ENCODE results near the gene TRIM41. TPM values are rescaled to one million over a fixed set of nuclear protein-coding genes. Genes with fewer than 3 reads are reported as not detected.

Gene TRIM41
- total and polyA plus RNA-seq, 9 of the 15 experiments (the other 6 are each of a cell fraction or from before 2014, with no cell fraction given) = 1.8 to 47.6 (median 20.9) TPM

DNA sequence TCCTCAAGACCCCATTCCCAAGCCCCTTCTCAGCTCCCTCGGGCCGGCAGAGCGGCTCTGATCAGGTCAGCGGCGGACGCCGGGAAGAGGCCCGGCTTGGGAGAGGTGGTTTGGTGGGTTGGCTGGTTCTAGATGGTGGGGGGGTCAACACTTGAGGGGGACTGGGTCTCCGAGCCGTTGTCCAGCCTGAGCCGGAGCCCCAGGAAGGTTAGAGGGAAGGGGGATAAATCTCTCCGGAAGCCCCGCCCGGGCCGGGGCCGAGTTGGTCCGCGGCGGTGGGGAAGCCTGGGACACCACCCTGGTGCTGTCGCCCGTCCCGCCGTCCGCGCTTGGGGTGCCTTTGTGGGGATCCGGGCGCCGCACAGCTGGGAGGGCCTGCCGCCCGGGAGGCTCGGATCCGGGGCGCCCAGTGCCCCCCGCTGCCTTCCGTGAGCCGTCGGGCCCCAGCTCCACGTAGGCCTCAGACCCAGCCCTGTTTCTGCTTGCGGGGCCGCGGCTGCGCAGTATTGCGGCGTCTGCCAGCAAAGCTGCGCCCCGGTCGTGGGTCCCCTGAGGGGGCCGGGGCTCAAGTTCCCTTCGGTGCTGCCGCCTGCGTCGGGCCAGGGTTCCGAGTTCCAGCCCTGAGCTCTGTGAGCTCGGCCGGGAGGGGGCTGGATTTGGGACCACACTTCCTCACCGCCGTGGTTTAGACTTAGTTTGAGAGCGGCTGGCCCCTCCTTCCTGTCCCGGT lies 38.4 kb downstream of the TRIM41 start (continued):
- TF ChIP-seq, protein P1, sequence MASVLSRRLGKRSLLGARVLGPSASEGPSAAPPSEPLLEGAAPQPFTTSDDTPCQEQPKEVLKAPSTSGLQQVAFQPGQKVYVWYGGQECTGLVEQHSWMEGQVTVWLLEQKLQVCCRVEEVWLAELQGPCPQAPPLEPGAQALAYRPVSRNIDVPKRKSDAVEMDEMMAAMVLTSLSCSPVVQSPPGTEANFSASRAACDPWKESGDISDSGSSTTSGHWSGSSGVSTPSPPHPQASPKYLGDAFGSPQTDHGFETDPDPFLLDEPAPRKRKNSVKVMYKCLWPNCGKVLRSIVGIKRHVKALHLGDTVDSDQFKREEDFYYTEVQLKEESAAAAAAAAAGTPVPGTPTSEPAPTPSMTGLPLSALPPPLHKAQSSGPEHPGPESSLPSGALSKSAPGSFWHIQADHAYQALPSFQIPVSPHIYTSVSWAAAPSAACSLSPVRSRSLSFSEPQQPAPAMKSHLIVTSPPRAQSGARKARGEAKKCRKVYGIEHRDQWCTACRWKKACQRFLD (CRISPR knock-in tag; IDR thresholded peaks at IDR 0.05) = 0 out of 2 replicates have a peak, but pooled peaks have one; percentile 17
- TF ChIP-seq SIN3A (IDR thresholded peaks at IDR 0.05; ENCODE audit: borderline replicate concordance in 2 of 2, control insufficient read depth in 1 of 2, low read depth in 2 of 2, low read length in 2 of 2) = 0 out of 4 replicates have a peak, but pooled peaks of 1 of the 2 experiments have one; percentile 9
- TF ChIP-seq NEUROD1 (IDR thresholded peaks at IDR 0.05; ENCODE audit: borderline replicate concordance, low read depth, low read length, partially characterized antibody) = no peak
- TF ChIP-seq PTBP1 (IDR thresholded peaks at IDR 0.05; ENCODE audit: low read depth, low read length) = no peak
- no peak for TF ChIP-seq ATF1 (CRISPR knock-in tag; IDR thresholded peaks at IDR 0.05)
- peak; percentile 94 for TF ChIP-seq ATF1 (tag; IDR thresholded peaks at IDR 0.05)
- TF ChIP-seq HOXB6 (CRISPR knock-in tag; IDR thresholded peaks at IDR 0.05; ENCODE audit: borderline replicate concordance) = no peak
- TF ChIP-seq, protein P2, sequence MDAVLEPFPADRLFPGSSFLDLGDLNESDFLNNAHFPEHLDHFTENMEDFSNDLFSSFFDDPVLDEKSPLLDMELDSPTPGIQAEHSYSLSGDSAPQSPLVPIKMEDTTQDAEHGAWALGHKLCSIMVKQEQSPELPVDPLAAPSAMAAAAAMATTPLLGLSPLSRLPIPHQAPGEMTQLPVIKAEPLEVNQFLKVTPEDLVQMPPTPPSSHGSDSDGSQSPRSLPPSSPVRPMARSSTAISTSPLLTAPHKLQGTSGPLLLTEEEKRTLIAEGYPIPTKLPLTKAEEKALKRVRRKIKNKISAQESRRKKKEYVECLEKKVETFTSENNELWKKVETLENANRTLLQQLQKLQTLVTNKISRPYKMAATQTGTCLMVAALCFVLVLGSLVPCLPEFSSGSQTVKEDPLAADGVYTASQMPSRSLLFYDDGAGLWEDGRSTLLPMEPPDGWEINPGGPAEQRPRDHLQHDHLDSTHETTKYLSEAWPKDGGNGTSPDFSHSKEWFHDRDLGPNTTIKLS (IDR thresholded peaks at IDR 0.05; ENCODE audit: borderline replicate concordance, low read depth) = 0 out of 2 replicates have a peak, but pooled peaks have one; percentile 47
- TF ChIP-seq, protein P3, sequence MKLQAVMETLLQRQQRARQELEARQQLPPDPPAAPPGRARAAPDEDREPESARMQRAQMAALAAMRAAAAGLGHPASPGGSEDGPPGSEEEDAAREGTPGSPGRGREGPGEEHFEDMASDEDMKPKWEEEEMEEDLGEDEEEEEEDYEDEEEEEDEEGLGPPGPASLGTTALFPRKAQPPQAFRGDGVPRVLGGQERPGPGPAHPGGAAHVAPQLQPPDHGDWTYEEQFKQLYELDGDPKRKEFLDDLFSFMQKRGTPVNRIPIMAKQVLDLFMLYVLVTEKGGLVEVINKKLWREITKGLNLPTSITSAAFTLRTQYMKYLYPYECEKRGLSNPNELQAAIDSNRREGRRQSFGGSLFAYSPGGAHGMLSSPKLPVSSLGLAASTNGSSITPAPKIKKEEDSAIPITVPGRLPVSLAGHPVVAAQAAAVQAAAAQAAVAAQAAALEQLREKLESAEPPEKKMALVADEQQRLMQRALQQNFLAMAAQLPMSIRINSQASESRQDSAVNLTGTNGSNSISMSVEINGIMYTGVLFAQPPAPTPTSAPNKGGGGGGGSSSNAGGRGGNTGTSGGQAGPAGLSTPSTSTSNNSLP (IDR thresholded peaks at IDR 0.05; ENCODE audit: borderline replicate concordance, low read depth, low read length) = no peak
- no peak for TF ChIP-seq RCOR1 (IDR thresholded peaks at IDR 0.05; ENCODE audit: borderline replicate concordance in 1 of 2, low read depth in 2 of 2, low read length in 2 of 2)
- 0 out of 2 replicates have a peak, but pooled peaks have one; percentile 15 for TF ChIP-seq SIN3B (IDR thresholded peaks at IDR 0.05; ENCODE audit: low read depth)
- TF ChIP-seq FOXJ2 (tag; IDR thresholded peaks at IDR 0.05) = no peak
- no peak for TF ChIP-seq ZNF785 (CRISPR knock-in tag; IDR thresholded peaks at IDR 0.05)
- TF ChIP-seq ZNF408 (CRISPR knock-in tag; IDR thresholded peaks at IDR 0.05; ENCODE audit: low read depth) = no peak
- no peak for TF ChIP-seq GTF2E2 (tag; IDR thresholded peaks at IDR 0.05)
- TF ChIP-seq, protein P4, sequence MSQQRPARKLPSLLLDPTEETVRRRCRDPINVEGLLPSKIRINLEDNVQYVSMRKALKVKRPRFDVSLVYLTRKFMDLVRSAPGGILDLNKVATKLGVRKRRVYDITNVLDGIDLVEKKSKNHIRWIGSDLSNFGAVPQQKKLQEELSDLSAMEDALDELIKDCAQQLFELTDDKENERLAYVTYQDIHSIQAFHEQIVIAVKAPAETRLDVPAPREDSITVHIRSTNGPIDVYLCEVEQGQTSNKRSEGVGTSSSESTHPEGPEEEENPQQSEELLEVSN (IDR thresholded peaks at IDR 0.05; ENCODE audit: borderline replicate concordance in 1 of 2, extremely low read depth in 1 of 2, insufficient read depth in 1 of 2, insufficient read length in 1 of 2, low read depth in 1 of 2, low read length in 1 of 2, poor library complexity in 1 of 2, severe bottlenecking in 1 of 2) = peak in 1 of 2 experiments; percentile 10
- peak; percentile 34; the same call in 1 of the 2 replicates for TF ChIP-seq RB1 (IDR thresholded peaks at IDR 0.05; ENCODE audit: low read depth)
- TF ChIP-seq ZNF644 (tag; IDR thresholded peaks at IDR 0.05; ENCODE audit: low read depth) = no peak
- no peak for TF ChIP-seq SMARCB1 (IDR thresholded peaks at IDR 0.05; ENCODE audit: insufficient read length, low read depth)
- TF ChIP-seq ZNF695 (CRISPR knock-in tag; IDR thresholded peaks at IDR 0.05) = no peak
- TF ChIP-seq FOXJ3 (CRISPR knock-in tag; IDR thresholded peaks at IDR 0.05) = no peak
- TF ChIP-seq HCFC1 (IDR thresholded peaks at IDR 0.05; ENCODE audit: low read depth, low read length) = no peak

Data from K562 (cell line).